Measurements from ENCODE around the gene IFRD1. TPM values are rescaled to one million over a fixed set of nuclear protein-coding genes. Genes with fewer than 3 reads are reported as not detected.
A peak's percentile ranks its signal among the peaks of the same experiment; 100 is the strongest.

IFRD1 gene
- total RNA-seq, 1 donor from 2014 or later, result 76.6 TPM

DNA sequence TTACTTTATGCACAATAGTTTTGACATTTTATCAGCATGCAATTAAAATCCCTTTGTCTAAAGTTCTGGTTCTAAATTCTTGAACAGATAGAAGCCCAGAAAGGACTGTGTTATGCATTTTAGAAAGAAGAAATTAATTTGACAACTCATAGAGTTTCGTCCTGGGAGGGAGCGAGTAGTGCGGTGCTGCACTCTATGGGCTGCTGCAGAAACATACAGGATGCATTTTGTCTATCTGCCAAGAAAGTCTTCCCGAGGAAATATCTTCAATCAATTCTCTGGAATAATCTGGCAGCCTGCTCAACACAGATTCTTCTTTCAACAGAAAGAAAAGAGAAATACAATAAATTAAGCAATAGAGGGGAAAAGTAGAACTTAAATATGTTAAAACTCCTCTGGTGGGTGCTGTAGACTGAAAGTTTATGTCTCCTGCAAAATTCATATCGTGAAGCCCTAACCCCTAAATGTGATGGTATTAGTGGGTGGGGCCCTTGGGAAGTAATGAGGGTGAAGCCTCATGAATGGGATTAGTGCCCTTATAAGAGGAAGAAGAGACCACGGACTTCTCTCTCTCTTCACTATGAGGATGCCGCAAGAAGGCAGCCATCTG, 39.0 kb upstream of the IFRD1 start:
- Mint-ChIP-seq H3K36me3 (ENCODE audit: insufficient read depth) (no peaks in the 10 kb centered on the region), H3K4me1 (ENCODE audit: low read depth) (peaks cover 2% of the 10 kb centered on the region), H3K4me3 (ENCODE audit: low read depth) (no peak overlapping the region), H3K27ac (no peak overlapping the region), H3K9me3 (ENCODE audit: low read depth) (no peaks in the 10 kb centered on the region), H3K27me3 (peaks cover 27% of the 10 kb centered on the region)
- TF ChIP-seq, protein P1, sequence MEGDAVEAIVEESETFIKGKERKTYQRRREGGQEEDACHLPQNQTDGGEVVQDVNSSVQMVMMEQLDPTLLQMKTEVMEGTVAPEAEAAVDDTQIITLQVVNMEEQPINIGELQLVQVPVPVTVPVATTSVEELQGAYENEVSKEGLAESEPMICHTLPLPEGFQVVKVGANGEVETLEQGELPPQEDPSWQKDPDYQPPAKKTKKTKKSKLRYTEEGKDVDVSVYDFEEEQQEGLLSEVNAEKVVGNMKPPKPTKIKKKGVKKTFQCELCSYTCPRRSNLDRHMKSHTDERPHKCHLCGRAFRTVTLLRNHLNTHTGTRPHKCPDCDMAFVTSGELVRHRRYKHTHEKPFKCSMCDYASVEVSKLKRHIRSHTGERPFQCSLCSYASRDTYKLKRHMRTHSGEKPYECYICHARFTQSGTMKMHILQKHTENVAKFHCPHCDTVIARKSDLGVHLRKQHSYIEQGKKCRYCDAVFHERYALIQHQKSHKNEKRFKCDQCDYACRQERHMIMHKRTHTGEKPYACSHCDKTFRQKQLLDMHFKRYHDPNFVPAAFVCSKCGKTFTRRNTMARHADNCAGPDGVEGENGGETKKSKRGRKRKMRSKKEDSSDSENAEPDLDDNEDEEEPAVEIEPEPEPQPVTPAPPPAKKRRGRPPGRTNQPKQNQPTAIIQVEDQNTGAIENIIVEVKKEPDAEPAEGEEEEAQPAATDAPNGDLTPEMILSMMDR (IDR thresholded peaks at IDR 0.05; ENCODE audit: unreplicated experiment), result peak; percentile 42
- no peak for DNase-seq (ENCODE audit: low spot score, unreplicated experiment)

DNA sequence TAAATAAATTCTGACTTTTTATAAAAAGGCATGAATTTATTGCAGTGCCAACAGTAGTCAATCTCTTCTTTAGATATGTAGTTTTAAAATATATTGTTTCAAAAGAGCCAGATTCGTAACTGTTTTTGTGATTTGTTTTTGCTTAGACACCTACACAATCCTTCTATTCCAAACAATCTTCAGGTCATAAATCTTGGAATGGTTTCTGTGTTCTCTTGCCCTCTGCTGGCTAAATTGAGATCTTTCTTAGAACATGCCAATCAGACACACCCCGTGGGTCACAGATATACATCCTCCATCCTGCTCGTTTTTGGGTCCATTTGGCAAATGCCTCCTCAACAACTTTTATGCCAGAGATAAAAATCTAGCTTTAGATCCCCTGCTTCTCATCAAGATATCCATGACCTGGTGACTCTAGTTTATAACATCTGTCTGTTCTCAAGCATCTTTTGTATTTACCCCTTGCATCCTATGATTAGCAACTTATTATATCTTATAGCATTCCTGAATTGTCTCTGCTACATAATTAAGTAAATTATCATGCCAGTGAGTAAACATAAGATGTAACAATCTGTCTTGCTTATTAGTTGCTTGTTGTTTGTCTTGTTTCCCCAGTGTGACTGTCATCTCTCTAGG, 35.3 kb upstream of the IFRD1 start:
- Mint-ChIP-seq H3K9me3 (ENCODE audit: low read depth) (peaks cover 4% of the 10 kb centered on the region), H3K36me3 (ENCODE audit: insufficient read depth) (no peaks in the 10 kb centered on the region), H3K27me3 (peaks cover 9% of the 10 kb centered on the region), H3K4me3 (ENCODE audit: low read depth) (no peak overlapping the region), H3K27ac (no peak overlapping the region), H3K4me1 (ENCODE audit: low read depth) (peaks cover 2% of the 10 kb centered on the region)
- TF ChIP-seq, protein P1 (IDR thresholded peaks at IDR 0.05; ENCODE audit: unreplicated experiment), result peak; percentile 68
- DNase-seq (ENCODE audit: low spot score, unreplicated experiment), result no peak

DNA sequence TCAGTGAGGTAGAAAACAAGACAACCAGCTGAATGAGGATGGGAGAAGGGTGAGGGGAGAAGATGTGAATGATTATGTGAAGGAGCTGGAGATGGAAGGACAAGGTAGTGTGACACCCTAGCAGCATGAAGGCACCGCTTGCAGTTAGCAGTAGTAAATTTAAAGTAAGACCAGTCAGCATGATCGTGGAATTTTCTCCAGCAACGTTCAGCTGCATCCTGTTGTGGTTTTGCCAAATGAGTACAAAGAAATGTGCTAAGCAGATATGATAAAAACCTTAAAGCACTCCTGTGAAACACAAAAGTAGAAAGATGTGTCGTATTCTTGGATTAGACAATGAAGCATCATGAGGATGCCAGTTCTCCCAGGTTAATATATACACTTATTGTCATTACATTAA, 34.1 kb upstream of the IFRD1 start:
- Mint-ChIP-seq H3K9me3 (ENCODE audit: low read depth) (peaks cover 4% of the 10 kb centered on the region), H3K4me1 (ENCODE audit: low read depth) (peaks cover 2% of the 10 kb centered on the region), H3K36me3 (ENCODE audit: insufficient read depth) (no peaks in the 10 kb centered on the region), H3K4me3 (ENCODE audit: low read depth) (no peak overlapping the region), H3K27ac (peak overlapping the region; percentile 30), H3K27me3 (peaks cover 7% of the 10 kb centered on the region)
- TF ChIP-seq, protein P1 (IDR thresholded peaks at IDR 0.05; ENCODE audit: unreplicated experiment), result no peak
- DNase-seq (ENCODE audit: low spot score, unreplicated experiment), result no peak

DNA sequence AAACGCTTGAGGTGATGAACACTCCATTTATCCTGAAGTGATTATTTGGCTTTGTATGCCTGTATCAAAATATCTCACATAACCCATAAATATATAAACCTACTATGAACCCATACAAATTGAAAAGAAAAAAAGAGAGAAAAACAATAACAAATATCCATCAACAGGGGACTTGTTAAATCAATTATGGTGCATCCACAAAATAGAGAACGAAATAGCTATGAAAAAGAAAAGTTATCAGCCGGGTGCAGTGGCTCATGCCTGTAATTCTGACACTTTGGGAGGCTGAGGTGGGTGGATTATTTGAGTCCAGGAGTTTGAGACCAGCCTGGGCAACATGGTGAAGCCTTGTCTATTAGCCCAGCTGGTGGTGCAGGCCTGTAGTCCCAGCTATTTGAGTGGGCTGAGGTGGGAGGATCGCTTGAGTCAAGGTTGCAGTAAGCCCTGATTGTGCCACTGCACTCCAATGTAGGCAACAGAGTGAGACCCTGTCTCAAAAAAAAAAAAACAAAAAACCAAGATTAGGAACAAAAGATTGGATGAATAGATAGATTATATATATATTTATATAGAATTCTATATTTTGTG, 30.6 kb upstream of the IFRD1 start:
- H3K36me3 Mint-ChIP-seq (ENCODE audit: insufficient read depth), result no peaks in the 10 kb centered on the region
- no peak overlapping the region for H3K27ac Mint-ChIP-seq
- no peak overlapping the region for H3K4me3 Mint-ChIP-seq (ENCODE audit: low read depth)
- TF ChIP-seq, protein P1 (IDR thresholded peaks at IDR 0.05; ENCODE audit: unreplicated experiment), result no peak
- no peak for DNase-seq (ENCODE audit: low spot score, unreplicated experiment)
- no peaks in the 10 kb centered on the region for H3K27me3 Mint-ChIP-seq
- peaks cover 4% of the 10 kb centered on the region for H3K9me3 Mint-ChIP-seq (ENCODE audit: low read depth)
- H3K4me1 Mint-ChIP-seq (ENCODE audit: low read depth), result peaks cover 12% of the 10 kb centered on the region

DNA sequence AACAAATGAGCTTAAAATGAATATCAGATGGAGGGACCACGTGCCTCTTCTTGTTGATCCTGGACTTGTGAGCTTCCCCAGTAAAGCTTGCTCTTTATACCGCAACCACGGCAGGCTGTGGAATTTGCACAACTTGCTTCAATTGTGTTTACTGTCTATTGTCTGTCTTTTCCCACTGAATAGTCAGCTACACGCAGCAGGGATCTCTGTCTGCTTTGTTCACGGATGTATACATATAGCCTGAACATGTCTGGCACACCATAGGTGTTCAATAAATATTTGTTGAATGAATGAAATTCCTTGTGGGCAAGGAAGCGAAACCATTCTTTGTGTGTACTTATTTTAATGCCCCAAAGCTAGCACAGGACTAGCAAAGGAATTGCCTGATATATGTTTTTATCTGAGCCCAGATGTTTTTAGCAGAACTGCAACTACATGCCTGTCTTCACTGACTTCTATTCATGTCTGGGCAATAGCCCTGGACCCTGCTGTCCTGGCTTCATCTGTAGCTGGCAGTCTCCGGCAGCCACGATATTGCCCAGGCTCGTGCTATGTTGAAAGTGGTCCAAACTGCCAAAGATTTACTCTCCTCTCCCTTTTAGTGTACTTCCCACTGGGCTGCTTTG, 29.9 kb upstream of the IFRD1 start:
- no peak for DNase-seq (ENCODE audit: low spot score, unreplicated experiment)

More for the DNA sequence above, 29.9 kb upstream of the IFRD1 start:
- Mint-ChIP-seq H3K36me3 (ENCODE audit: insufficient read depth) (no peaks in the 10 kb centered on the region), H3K4me1 (ENCODE audit: low read depth) (peaks cover 12% of the 10 kb centered on the region), H3K27me3 (no peaks in the 10 kb centered on the region), H3K9me3 (ENCODE audit: low read depth) (peaks cover 4% of the 10 kb centered on the region), H3K4me3 (ENCODE audit: low read depth) (no peak overlapping the region), H3K27ac (no peak overlapping the region)
- TF ChIP-seq, protein P1 (IDR thresholded peaks at IDR 0.05; ENCODE audit: unreplicated experiment), result no peak

All from progenitor cell of endocrine pancreas (in vitro differentiated cells).